GM21447 (cell line): ENCODE data around the gene CLIC1.
"Not testable (repeated sequence)": the region's sequence is repeated elsewhere in the genome, so short reads cannot be mapped to it uniquely, and the experiment has no call there.

Source experiments
- ATAC-seq: cut with Tn5 transposase; IDR thresholded peaks from one replicate; pipeline ENCODE4 v1.9.1; 2021; ENCODE audit not compliant: unreplicated experiment

Gene CLIC1

GRCh38 chr6:31723980-31724691 is 12.2 kb downstream of the CLIC1 start:
- ATAC-seq, result no peak

- no peak for ATAC-seq
These were observed 12.9 kb downstream of the CLIC1 start, which contains the start of gene MPIG6B for GRCh38 chr6:31723245-31723979. TSS of gene MPIG6B (plus strand) at chr6:31723373. CDS start at chr6:31723384, 11 bp downstream.

- ATAC-seq, result no peak
These were observed 14.2 kb downstream of the CLIC1 start for GRCh38 chr6:31722173-31722572.

GRCh38 chr6:31721351-31722020 is 14.8 kb downstream of the CLIC1 start, which contains the start of gene LY6G6C:
TSS of gene LY6G6C (minus strand) at chr6:31721746. CDS start at chr6:31721679, 67 bp downstream.
- no peak for ATAC-seq

- no peak for ATAC-seq
These were observed 16.0 kb downstream of the CLIC1 start for GRCh38 chr6:31720196-31720770.

- ATAC-seq, result no peak
These were observed 17.3 kb downstream of the CLIC1 start for GRCh38 chr6:31719001-31719400.

GRCh38 chr6:31718265-31718664 is 18.1 kb downstream of the CLIC1 start:
- ATAC-seq, result no peak

- ATAC-seq, result no peak
These were observed 18.7 kb downstream of the CLIC1 start for GRCh38 chr6:31717499-31718222.

GRCh38 chr6:31715022-31715958 is 21.0 kb downstream of the CLIC1 start, which contains the start of gene LY6G6D:
TSS of gene LY6G6D (plus strand) at chr6:31715348. CDS start at chr6:31715356, 8 bp downstream.
- ATAC-seq, result no peak

GRCh38 chr6:31713991-31714684 is 22.2 kb downstream of the CLIC1 start:
- ATAC-seq, result no peak

- ATAC-seq, result no peak
These were observed 22.9 kb downstream of the CLIC1 start for GRCh38 chr6:31713465-31713864.

- ATAC-seq, result no peak
These were observed 24.0 kb downstream of the CLIC1 start for GRCh38 chr6:31712296-31712695.

GRCh38 chr6:31711233-31711632 is 25.1 kb downstream of the CLIC1 start:
- ATAC-seq, result no peak

GRCh38 chr6:31710523-31711219 is 25.7 kb downstream of the CLIC1 start:
- no peak for ATAC-seq

- not testable (repeated sequence) for ATAC-seq
These were observed 27.2 kb downstream of the CLIC1 start for GRCh38 chr6:31709157-31709556.

- ATAC-seq, result no peak
These were observed 28.1 kb downstream of the CLIC1 start for GRCh38 chr6:31708224-31708623.

- no peak for ATAC-seq
These were observed 28.6 kb downstream of the CLIC1 start for GRCh38 chr6:31707701-31708100.

- no peak for ATAC-seq
These were observed 29.7 kb downstream of the CLIC1 start, which contains the start of gene LY6G6F for GRCh38 chr6:31706599-31706998. TSS of gene LY6G6F (plus strand) at chr6:31706866. CDS start at chr6:31706907, 41 bp downstream.
